ENCODE data around the gene MRGPRX3.

MRGPRX3 gene

DNA sequence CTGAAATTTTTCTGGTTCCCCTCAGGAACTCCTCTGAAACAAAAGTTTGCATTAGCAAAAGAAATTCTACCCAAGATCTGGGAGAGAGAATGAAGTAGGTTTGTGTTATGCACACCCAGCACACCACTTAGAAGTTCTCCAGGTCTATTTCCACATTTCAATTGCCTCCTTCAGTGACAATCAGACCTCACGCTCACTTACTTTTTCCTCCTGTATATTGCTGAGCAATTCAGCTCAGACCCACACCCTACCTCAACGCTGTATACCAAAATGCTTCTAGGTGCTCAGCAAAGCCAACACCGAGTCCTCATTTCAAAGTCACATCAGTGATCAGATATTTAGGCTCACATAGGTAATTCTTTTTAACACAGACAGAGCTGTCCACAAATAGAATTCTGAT, 19.2 kb downstream of the MRGPRX3 start:
- no peak for DNase-seq (ENCODE audit: low read depth in 4 of 4, low spot score in 1 of 4)

GRCh38 chr11:18168372-18168771, 36.0 kb downstream of the MRGPRX3 start:
- DNase-seq (ENCODE audit: low read depth in 4 of 4, low spot score in 1 of 4) = no peak

- DNase-seq (ENCODE audit: low read depth in 4 of 4, low spot score in 1 of 4) = no peak
These were observed 39.1 kb downstream of the MRGPRX3 start for GRCh38 chr11:18171377-18172000.

GRCh38 chr11:18172666-18173065, 40.3 kb downstream of the MRGPRX3 start, which contains the start of gene MRGPRX4:
TSS of gene MRGPRX4 (plus strand) at chr11:18172837. CDS start at chr11:18173257, 420 bp downstream.
- DNase-seq (ENCODE audit: low read depth in 4 of 4, low spot score in 1 of 4) = no peak

GRCh38 chr11:18173225-18173866, 41.0 kb downstream of the MRGPRX3 start:
- no peak for DNase-seq (ENCODE audit: low read depth in 4 of 4, low spot score in 1 of 4)

Measured in stimulated activated CD4-positive, alpha-beta T cell treated with anti-CD3 and anti-CD28 coated beads, Interleukin-1b, Interleukin-23, amount 100 ng/mL, for 24 hours (primary cell).